HK-2 (cell line): ENCODE measurements around the gene BTN1A1.

Experiments
- DNase-seq: peaks from one replicate; pipeline ENCODE4 v3.0.0-alpha.2; 2018; ENCODE audit not compliant: unreplicated experiment

BTN1A1 gene

GRCh38 chr6:26475823-26476729 is 24.0 kb upstream of the BTN1A1 start:
- DNase-seq, result no peak

DNA sequence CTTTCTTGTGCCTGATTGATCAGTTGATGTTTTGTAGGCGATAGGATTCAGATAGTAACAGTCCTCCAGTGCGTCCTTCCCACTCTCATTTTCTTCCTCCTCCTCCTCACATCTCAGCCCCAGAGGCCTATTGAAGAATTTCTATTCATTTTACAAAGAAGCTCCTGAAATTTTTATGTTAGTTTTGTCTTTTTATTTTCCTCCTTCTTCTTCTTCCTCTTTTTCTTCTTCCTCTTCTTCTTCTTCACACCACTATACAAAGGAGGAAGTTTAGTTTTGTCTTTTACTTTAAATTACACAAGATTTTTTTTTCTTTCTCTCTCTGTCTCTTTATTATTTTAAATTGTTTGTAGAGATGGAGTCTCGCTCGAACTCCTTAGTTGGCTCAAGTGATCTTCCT is 23.2 kb upstream of the BTN1A1 start:
- no peak for DNase-seq

DNA sequence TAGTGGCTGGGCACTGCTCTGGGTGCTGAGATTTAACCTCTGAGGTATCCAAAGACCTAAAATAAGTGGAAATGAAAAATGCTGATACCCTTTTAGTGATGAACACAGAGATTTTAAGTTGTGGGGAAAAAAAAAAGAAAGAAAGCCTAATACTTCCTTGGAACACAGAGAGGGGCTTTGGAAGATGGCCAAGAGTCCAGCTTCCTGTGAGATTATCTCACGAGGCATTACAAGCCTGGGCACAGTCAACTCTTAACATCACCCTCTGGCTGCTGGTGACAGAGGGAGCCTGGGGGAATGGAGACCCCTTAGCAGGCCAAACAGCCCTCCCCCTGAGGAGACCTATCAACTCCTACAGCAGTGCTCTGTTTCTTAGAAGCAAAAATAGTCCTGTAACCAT is 22.7 kb upstream of the BTN1A1 start:
- no peak for DNase-seq

GRCh38 chr6:26478100-26478984 is 21.8 kb upstream of the BTN1A1 start:
- DNase-seq, result no peak

GRCh38 chr6:26478985-26479278 is 21.2 kb upstream of the BTN1A1 start:
- DNase-seq, result no peak

GRCh38 chr6:26482338-26482737 is 17.8 kb upstream of the BTN1A1 start:
- no peak for DNase-seq

GRCh38 chr6:26483727-26484126 is 16.4 kb upstream of the BTN1A1 start:
- DNase-seq, result no peak

DNA sequence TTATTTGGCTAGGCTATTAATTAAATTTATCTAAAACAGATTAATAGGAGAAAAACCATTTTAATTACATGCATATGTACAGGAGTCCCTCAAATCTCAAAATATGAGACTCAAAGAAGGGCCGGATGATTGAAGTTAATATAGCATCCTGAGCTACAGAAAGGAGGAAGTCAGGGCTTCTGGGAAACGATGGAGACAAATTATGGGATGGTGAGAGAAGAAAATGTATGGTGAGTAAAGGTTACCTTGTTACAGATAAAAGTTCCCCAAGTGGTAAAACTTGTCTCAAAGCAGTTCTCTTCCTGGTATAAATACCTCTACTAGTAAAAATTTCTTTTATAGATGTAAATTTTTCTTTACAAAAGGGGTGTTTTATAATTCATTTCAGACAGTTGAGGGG is 15.9 kb upstream of the BTN1A1 start:
- DNase-seq, result no peak

- DNase-seq, result no peak
Measured at GRCh38 chr6:26485112-26485780, 14.9 kb upstream of the BTN1A1 start.

GRCh38 chr6:26486358-26486757 is 13.7 kb upstream of the BTN1A1 start:
- DNase-seq, result no peak

- no peak for DNase-seq
Measured at GRCh38 chr6:26487466-26487865, 12.6 kb upstream of the BTN1A1 start.

GRCh38 chr6:26489996-26490964 is 9.8 kb upstream of the BTN1A1 start:
- no peak for DNase-seq

GRCh38 chr6:26491604-26492003 is 8.5 kb upstream of the BTN1A1 start:
- no peak for DNase-seq

GRCh38 chr6:26493258-26493657 is 6.8 kb upstream of the BTN1A1 start:
- no peak for DNase-seq

- no peak for DNase-seq
Measured at GRCh38 chr6:26494117-26494516, 6.0 kb upstream of the BTN1A1 start.

DNA sequence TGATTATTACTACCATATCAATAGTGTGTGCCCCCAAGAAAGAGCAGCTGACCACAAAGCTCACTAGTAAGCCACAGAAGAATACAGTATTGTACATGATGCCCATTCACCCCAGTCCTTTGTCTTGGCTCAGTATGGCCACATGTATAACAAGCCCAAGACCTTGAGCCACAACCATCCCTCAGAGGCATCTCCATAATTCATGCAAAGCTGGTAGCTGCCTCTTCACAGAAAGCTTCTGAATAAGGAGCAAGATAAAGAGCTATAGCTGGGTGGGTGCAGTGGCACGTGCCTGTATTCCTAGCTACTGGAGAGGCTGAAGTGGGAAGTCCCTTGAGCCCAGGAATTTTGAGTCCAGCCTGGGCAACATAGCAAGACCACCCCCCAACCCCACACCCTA is 4.8 kb upstream of the BTN1A1 start:
- no peak for DNase-seq

- DNase-seq, result no peak
Measured at GRCh38 chr6:26497610-26498009, 2.5 kb upstream of the BTN1A1 start.

DNA sequence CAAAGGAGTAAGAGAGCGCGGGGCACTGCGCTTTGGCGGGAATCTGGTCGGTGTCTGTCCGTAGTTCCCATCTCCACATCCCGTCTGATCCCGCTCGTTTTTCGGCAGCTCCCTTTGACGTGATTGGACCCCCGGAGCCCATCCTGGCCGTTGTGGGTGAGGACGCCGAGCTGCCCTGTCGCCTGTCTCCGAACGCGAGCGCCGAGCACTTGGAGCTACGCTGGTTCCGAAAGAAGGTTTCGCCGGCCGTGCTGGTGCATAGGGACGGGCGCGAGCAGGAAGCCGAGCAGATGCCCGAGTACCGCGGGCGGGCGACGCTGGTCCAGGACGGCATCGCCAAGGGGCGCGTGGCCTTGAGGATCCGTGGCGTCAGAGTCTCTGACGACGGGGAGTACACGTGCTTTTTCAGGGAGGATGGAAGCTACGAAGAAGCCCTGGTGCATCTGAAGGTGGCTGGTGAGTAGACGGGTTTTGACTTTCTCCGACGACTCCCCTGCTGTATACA is 1.4 kb downstream of the BTN1A1 start:
- DNase-seq, result no peak

- DNase-seq, result no peak
Measured at GRCh38 chr6:26502165-26502564, 2.1 kb downstream of the BTN1A1 start.

- no peak for DNase-seq
Measured at GRCh38 chr6:26502626-26503025, 2.5 kb downstream of the BTN1A1 start.

DNA sequence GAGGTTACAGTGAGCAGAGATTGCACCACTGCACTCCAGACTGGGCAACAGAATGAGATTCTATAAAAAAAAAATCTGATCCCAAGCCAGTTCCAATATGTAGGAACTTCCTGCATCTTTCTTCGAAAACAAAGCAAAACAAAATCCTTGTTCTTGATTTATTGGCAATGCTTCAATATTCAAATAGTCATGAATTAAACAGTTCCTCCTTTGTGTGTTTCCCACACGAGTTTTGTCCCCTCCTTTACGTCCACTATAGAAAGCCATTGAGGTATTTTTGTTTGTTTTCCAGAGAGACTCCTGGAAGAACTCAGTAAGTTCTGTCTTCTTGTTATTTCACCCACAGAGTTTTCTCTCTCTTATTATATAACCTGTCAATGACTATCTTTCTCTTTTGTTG is 7.6 kb downstream of the BTN1A1 start:
- no peak for DNase-seq
